GM12892 (cell line): ENCODE data around the gene GPHA2.

Experiments
- POLR2A ChIP-seq: IDR thresholded peaks from 2 replicates; pipeline ENCODE4 v1.6.1; 2011; ENCODE audit warnings: low read depth, low read length, control low read depth
- POLR2AphosphoS5 ChIP-seq: IDR thresholded peaks from 2 replicates; pipeline ENCODE4 v1.6.1; 2011; ENCODE audit warnings: low read depth, low read length, control low read depth
- TAF1 ChIP-seq: IDR thresholded peaks from 2 replicates; pipeline ENCODE4 v1.6.1; 2011; ENCODE audit warnings: low read depth, mild to moderate bottlenecking, control low read depth, low read length, borderline replicate concordance

DNA sequence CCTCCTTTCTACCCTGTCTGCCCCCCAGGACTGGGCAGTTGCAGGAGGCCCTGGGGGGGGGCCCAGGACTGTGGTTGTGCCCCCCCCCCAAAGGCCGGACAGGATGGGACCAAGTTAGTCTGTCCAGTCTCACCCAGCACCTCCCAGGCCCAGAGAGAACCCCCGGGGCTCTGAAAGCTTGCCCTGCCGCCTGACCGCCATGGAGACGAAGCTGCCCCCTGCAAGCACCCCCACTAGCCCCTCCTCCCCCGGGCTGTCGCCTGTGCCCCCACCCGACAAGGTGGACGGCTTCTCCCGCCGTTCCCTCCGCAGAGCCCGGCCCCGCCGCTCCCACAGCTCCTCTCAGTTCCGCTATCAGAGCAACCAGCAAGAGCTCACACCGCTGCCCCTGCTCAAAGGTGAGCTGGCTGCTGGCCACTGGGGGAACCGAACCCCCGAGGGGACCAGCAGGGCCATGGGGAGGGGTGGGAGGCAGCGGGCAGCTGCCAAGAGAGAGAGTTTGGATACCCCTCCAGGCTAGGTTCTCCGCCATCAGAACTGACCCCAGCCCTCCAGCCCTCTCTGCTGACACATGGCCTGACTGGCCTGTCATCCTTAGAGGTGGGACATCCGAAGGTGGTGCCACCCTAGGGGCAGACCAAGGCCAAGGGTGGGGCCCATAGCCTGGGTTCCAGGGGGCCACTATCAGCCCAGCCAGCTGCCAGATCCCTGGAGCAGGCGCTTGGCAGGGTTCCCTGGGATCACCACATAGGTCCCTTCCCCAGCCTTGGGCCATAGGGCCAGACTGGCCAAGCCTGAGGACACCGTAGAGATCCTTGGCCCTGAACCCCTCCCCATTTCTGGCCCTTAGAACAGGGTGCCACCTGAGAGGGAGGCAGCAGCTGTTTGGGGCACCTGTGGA, 9.9 kb downstream of the GPHA2 start:
- TF ChIP-seq POLR2A: no peak
- TF ChIP-seq TAF1: no peak
- no peak for TF ChIP-seq POLR2AphosphoS5
